ENCODE measurements around the gene CHCHD6.

CHCHD6 gene

GRCh38 chr3:126903521-126903920, 199.5 kb downstream of the CHCHD6 start:
- no peak for DNase-seq

- no peak for DNase-seq
Observed at GRCh38 chr3:126907557-126907956, 203.5 kb downstream of the CHCHD6 start.

GRCh38 chr3:126908752-126909275, 204.8 kb downstream of the CHCHD6 start:
- no peak for DNase-seq

- DNase-seq, result no peak
Observed at GRCh38 chr3:126910231-126910630, 206.2 kb downstream of the CHCHD6 start.

- no peak for DNase-seq
Observed at GRCh38 chr3:126911162-126912026, 207.4 kb downstream of the CHCHD6 start.

- DNase-seq, result no peak
Observed at GRCh38 chr3:126912027-126912422, 208.0 kb downstream of the CHCHD6 start.

GRCh38 chr3:126912491-126913195, 208.6 kb downstream of the CHCHD6 start:
- no peak for DNase-seq

- DNase-seq, result no peak
Observed at GRCh38 chr3:126913524-126913923, 209.5 kb downstream of the CHCHD6 start.

GRCh38 chr3:126914226-126914625, 210.2 kb downstream of the CHCHD6 start:
- no peak for DNase-seq

- DNase-seq, result no peak
Observed at GRCh38 chr3:126915015-126915414, 211.0 kb downstream of the CHCHD6 start.

- DNase-seq, result no peak
Observed at GRCh38 chr3:126916546-126916945, 212.5 kb downstream of the CHCHD6 start.

GRCh38 chr3:126917232-126917804, 213.3 kb downstream of the CHCHD6 start:
- DNase-seq, result no peak

GRCh38 chr3:126918355-126918821, 214.3 kb downstream of the CHCHD6 start:
- DNase-seq, result no peak

- no peak for DNase-seq
Observed at GRCh38 chr3:126921085-126921824, 217.2 kb downstream of the CHCHD6 start.

- DNase-seq, result no peak
Observed at GRCh38 chr3:126922466-126922865, 218.4 kb downstream of the CHCHD6 start.

- no peak for DNase-seq
Observed at GRCh38 chr3:126923423-126923822, 219.4 kb downstream of the CHCHD6 start.

GRCh38 chr3:126923895-126924294, 219.9 kb downstream of the CHCHD6 start:
- DNase-seq, result no peak

- DNase-seq, result no peak
Observed at GRCh38 chr3:126924458-126924857, 220.4 kb downstream of the CHCHD6 start.

- no peak for DNase-seq
Observed at GRCh38 chr3:126925411-126926171, 221.6 kb downstream of the CHCHD6 start.

GRCh38 chr3:126926684-126927400, 222.8 kb downstream of the CHCHD6 start:
- DNase-seq, result no peak

GRCh38 chr3:126927401-126927750, 223.3 kb downstream of the CHCHD6 start:
- no peak for DNase-seq
